GM21717 (cell line): ENCODE measurements around the gene CDC42EP4.

Experiments used
- ATAC-seq: cut with Tn5 transposase; IDR thresholded peaks from one replicate; pipeline ENCODE4 v1.9.1; 2021; ENCODE audit warnings: mild to moderate bottlenecking, moderate library complexity; ENCODE audit not compliant: unreplicated experiment

CDC42EP4 gene

GRCh38 chr17:73257516-73257915 lies 54.3 kb downstream of the CDC42EP4 start:
- no peak for ATAC-seq

- ATAC-seq = no peak
These were observed 55.6 kb downstream of the CDC42EP4 start for GRCh38 chr17:73256220-73256619.

GRCh38 chr17:73255671-73256181 lies 56.1 kb downstream of the CDC42EP4 start:
- no peak for ATAC-seq

GRCh38 chr17:73251871-73252270 lies 59.9 kb downstream of the CDC42EP4 start:
- no peak for ATAC-seq

GRCh38 chr17:73250851-73251640 lies 60.8 kb downstream of the CDC42EP4 start:
- ATAC-seq = no peak

GRCh38 chr17:73249700-73250099 lies 62.1 kb downstream of the CDC42EP4 start:
- ATAC-seq = no peak

GRCh38 chr17:73248532-73248931 lies 63.3 kb downstream of the CDC42EP4 start:
- no peak for ATAC-seq

- ATAC-seq = no peak
These were observed 64.1 kb downstream of the CDC42EP4 start for GRCh38 chr17:73247726-73248125.

- ATAC-seq = no peak
These were observed 71.2 kb downstream of the CDC42EP4 start for GRCh38 chr17:73240561-73240960.

- ATAC-seq = no peak
These were observed 74.1 kb downstream of the CDC42EP4 start for GRCh38 chr17:73237714-73238113.

GRCh38 chr17:73234736-73235135 lies 77.1 kb downstream of the CDC42EP4 start:
- no peak for ATAC-seq
